A673 (cell line): ENCODE measurements around the gene HOOK2. TPM values are rescaled to one million over a fixed set of nuclear protein-coding genes. Genes with fewer than 3 reads are reported as not detected.

ENCODE experiments used
- BruUV-seq: library from RNA; stranded (reverse); fragments of 400-500 nt; replicated peaks from 2 replicates; lab custom pipeline; 2021; lab: Mats Ljungman, UMichigan
- CTCF ChIA-PET: fragments of 300-600 bp; sonication (Branson Sonifier 250); formaldehyde crosslinking; loops from one replicate; lab custom pipeline; 2022; ENCODE audit warnings: antibody characterized with exemption; lab: Charles Lee
- POLR2A ChIA-PET: fragments of 300-600 bp; sonication (Branson Sonifier 250); formaldehyde crosslinking; loops from one replicate; lab custom pipeline; 2022; ENCODE audit warnings: antibody characterized with exemption; ENCODE audit not compliant: low non-redundant PET; lab: Charles Lee
- DNase-seq: peaks from one replicate; pipeline ENCODE4 v3.0.0-alpha.2; 2015; ENCODE audit warnings: low spot score
- H3K27ac ChIP-seq: fragments of 200-600 bp; sonication (generic); 2 replicates; pipeline ENCODE4 v1.5.1; 2016; ENCODE audit warnings: mixed run types, low read depth, mild to moderate bottlenecking, mixed read lengths, antibody characterized with exemption, low read length; ENCODE audit not compliant: poor library complexity, severe bottlenecking
- H3K27me3 ChIP-seq: fragments of 200-600 bp; sonication (generic); replicated peaks from 2 replicates; pipeline ENCODE4 v1.6.1; 2017; ENCODE audit warnings: mixed run types, low read depth, mild to moderate bottlenecking, mixed read lengths, antibody characterized with exemption, low read length; ENCODE audit not compliant: insufficient read depth, poor library complexity
- H3K36me3 ChIP-seq: fragments of 200-600 bp; sonication (generic); 2 replicates; pipeline ENCODE4 v1.6.1; 2016; ENCODE audit warnings: mixed run types, mild to moderate bottlenecking, mixed read lengths, antibody characterized with exemption, low read length; ENCODE audit not compliant: insufficient read depth, poor library complexity, severe bottlenecking
- H3K4me1 ChIP-seq: fragments of 200-600 bp; sonication (generic); 2 replicates; pipeline ENCODE4 v1.6.1; 2017; ENCODE audit warnings: mixed run types, mild to moderate bottlenecking, mixed read lengths, antibody characterized with exemption, low read length; ENCODE audit not compliant: insufficient read depth, poor library complexity, severe bottlenecking
- H3K4me3 ChIP-seq: fragments of 200-600 bp; sonication (generic); 2 replicates; pipeline ENCODE4 v1.5.1; 2016; ENCODE audit warnings: low read depth, mixed run types, mild to moderate bottlenecking, mixed read lengths, low read length; ENCODE audit not compliant: poor library complexity, severe bottlenecking
- H3K9me3 ChIP-seq: fragments of 200-600 bp; sonication (generic); 2 replicates; pipeline ENCODE4 v1.6.1; 2016; ENCODE audit warnings: mixed run types, low read depth, mild to moderate bottlenecking, mixed read lengths, antibody characterized with exemption, low read length; ENCODE audit not compliant: poor library complexity, severe bottlenecking
- EZH2 ChIP-seq: fragments of 200-600 bp; sonication (generic); IDR thresholded peaks from 2 replicates; pipeline ENCODE4 v1.6.1; 2017; ENCODE audit warnings: borderline replicate concordance, low read depth, mild to moderate bottlenecking, mixed read lengths, antibody characterized with exemption, low read length; ENCODE audit not compliant: poor library complexity, severe bottlenecking
- intact Hi-C: fragments of 100-400 bp; cut with micrococcal nuclease; formaldehyde crosslinking; loops from one replicate; pipeline ENCODE4 v1.10.0; 2022; ENCODE audit not compliant: unreplicated experiment
- total RNA-seq: library from RNA; stranded (reverse); gene quantifications from 2 replicates; pipeline ENCODE4 v1.2.3, GENCODE V29; 2021
- TF ChIP-seq, protein P1 (sequence below): fragments of 300-800, 200-600 bp; sonication (generic); conservative IDR thresholded peaks from 2 replicates; pipeline ENCODE4 v1.5.1; 2017; ENCODE audit warnings: low read depth, mild to moderate bottlenecking, antibody characterized with exemption, low read length, moderate library complexity, mixed read lengths

Gene HOOK2
- total RNA-seq, 1 experiment from 2014 or later = 25.8 TPM

DNA sequence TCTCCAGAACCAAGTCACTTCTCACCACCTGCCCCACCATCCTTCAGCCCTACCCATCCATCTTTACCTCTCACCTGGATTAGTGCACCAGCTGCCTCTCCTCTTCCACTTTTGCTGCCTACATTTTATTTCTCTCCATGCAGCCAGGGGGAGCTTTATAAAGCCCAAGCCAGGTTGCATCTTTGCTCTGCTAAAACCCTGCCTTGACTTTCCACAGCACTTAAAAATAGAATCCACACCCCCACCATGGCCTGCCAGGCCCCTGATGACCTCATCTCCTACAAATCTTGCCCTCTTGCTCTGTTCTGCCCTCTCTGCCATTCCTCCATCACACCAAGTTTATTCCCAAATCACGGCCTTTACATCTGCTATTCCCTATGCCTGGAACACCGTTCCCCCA is 1.8 kb downstream of the HOOK2 start:
- intact Hi-C loops = no loop called here
- no peak overlapping the region for H3K27ac ChIP-seq
- H3K27me3 ChIP-seq = no peaks in the 10 kb centered on the region
- no peak overlapping the region for H3K4me3 ChIP-seq
- no peaks in the 10 kb centered on the region for H3K36me3 ChIP-seq
- no peaks in the 10 kb centered on the region for H3K9me3 ChIP-seq
- TF ChIP-seq EZH2 = no peak
- TF ChIP-seq, protein P1, sequence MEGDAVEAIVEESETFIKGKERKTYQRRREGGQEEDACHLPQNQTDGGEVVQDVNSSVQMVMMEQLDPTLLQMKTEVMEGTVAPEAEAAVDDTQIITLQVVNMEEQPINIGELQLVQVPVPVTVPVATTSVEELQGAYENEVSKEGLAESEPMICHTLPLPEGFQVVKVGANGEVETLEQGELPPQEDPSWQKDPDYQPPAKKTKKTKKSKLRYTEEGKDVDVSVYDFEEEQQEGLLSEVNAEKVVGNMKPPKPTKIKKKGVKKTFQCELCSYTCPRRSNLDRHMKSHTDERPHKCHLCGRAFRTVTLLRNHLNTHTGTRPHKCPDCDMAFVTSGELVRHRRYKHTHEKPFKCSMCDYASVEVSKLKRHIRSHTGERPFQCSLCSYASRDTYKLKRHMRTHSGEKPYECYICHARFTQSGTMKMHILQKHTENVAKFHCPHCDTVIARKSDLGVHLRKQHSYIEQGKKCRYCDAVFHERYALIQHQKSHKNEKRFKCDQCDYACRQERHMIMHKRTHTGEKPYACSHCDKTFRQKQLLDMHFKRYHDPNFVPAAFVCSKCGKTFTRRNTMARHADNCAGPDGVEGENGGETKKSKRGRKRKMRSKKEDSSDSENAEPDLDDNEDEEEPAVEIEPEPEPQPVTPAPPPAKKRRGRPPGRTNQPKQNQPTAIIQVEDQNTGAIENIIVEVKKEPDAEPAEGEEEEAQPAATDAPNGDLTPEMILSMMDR = peak; percentile 35; the same call in 1 of the 2 replicates
- CTCF ChIA-PET = interaction anchor here (1.0 kb wide), 1 partner anchor 13 kb away, joined by 4 read pairs; no protein-coding TSS in a partner anchor
- BruUV-seq = no TSS peak
- peaks cover 6% of the 10 kb centered on the region for H3K4me1 ChIP-seq
- POLR2A ChIA-PET = no interaction called here
- no peak for DNase-seq

DNA sequence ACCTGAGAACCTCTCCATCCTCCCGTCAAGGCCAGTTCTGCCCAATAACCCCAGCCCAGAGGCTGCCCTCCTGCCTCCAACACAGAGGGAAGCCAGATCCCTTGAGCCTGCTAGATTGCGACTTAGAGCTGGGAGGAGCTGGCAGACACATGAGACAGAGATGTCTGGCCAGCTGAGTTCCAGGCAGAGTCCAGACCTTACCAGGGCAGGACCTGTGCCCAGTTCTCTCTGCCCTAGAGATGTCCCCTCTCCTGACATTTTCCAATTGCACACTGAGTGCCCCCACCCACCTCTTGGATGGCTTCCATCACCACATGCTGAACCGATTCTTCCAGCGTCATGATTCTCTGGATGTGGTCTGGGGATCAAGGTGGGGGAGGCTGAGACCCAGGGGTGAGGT is 3.0 kb downstream of the HOOK2 start:
- POLR2A ChIA-PET = interaction anchor here (0.6 kb wide), 1 partner anchor 85 kb away, joined by 3 read pairs; no protein-coding TSS in a partner anchor
- no TSS peak for BruUV-seq

DNA sequence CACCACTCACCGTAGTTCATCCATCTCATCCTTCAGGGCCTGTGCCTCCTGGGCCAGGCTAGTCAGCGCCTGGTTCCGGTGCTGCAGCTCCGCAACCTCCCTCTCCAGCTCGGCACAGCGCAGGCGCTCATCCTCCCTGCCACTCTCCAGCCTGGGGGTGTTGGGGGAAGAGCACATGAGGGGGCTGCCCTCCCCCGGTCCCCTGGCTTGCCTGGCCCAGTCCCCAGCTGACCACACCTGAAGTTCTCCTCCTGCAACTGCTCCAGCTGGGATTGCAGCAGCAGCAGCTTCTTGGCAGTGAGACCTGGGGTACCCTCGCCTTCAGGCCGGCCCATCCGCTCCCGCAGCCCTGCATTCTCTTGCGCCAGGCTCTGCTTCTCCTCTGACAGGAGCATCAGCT is 4.4 kb downstream of the HOOK2 start:
- no peaks in the 10 kb centered on the region for H3K27me3 ChIP-seq
- ChIA-PET POLR2A (no interaction called here), CTCF (no interaction called here)
- BruUV-seq = no TSS peak
- no peaks in the 10 kb centered on the region for H3K4me1 ChIP-seq
- no peaks in the 10 kb centered on the region for H3K36me3 ChIP-seq
- no peak for DNase-seq
- no peak overlapping the region for H3K4me3 ChIP-seq
- no peaks in the 10 kb centered on the region for H3K9me3 ChIP-seq
- no peak overlapping the region for H3K27ac ChIP-seq
- no peak for TF ChIP-seq EZH2
- TF ChIP-seq, protein P1 = no peak
- intact Hi-C loops = no loop called here

More for the DNA sequence above, 3.0 kb downstream of the HOOK2 start:
- H3K27me3 ChIP-seq = no peaks in the 10 kb centered on the region
- no peak for DNase-seq
- TF ChIP-seq, protein P1 = no peak
- no peak for TF ChIP-seq EZH2
- H3K9me3 ChIP-seq = no peaks in the 10 kb centered on the region
- H3K36me3 ChIP-seq = no peaks in the 10 kb centered on the region
- intact Hi-C loops = no loop called here
- no peak overlapping the region for H3K27ac ChIP-seq
- no peak overlapping the region for H3K4me3 ChIP-seq
- H3K4me1 ChIP-seq = no peaks in the 10 kb centered on the region
- CTCF ChIA-PET = no interaction called here
